ENCODE data around the gene NAPA. TPM values are rescaled to one million over a fixed set of nuclear protein-coding genes. Genes with fewer than 3 reads are reported as not detected.

The NAPA gene
- polyA plus RNA-seq, 3 donors, result 57.1 to 99.0 (median 78.1) TPM

GRCh38 chr19:47476438-47476972 lies 38.4 kb downstream of the NAPA start:
- 83 to 87% (median 84%) methylated on average over 16 to 17 of the region's 17 CpGs for WGBS, 3 donors
- no peak overlapping the region for H3K27ac ChIP-seq (ENCODE audit: low read depth, low read length)

GRCh38 chr19:47475465-47475864 lies 39.4 kb downstream of the NAPA start:
- 71 to 78% (median 76%) methylated on average over 9 of the region's 9 CpGs for WGBS, 3 donors
- no peak overlapping the region for H3K27ac ChIP-seq (ENCODE audit: low read depth, low read length)

- WGBS, 3 donors, result 78 to 83% (median 81%) methylated on average over 8 to 10 of the region's 10 CpGs
Observed at GRCh38 chr19:47473336-47473735, 41.5 kb downstream of the NAPA start.

DNA sequence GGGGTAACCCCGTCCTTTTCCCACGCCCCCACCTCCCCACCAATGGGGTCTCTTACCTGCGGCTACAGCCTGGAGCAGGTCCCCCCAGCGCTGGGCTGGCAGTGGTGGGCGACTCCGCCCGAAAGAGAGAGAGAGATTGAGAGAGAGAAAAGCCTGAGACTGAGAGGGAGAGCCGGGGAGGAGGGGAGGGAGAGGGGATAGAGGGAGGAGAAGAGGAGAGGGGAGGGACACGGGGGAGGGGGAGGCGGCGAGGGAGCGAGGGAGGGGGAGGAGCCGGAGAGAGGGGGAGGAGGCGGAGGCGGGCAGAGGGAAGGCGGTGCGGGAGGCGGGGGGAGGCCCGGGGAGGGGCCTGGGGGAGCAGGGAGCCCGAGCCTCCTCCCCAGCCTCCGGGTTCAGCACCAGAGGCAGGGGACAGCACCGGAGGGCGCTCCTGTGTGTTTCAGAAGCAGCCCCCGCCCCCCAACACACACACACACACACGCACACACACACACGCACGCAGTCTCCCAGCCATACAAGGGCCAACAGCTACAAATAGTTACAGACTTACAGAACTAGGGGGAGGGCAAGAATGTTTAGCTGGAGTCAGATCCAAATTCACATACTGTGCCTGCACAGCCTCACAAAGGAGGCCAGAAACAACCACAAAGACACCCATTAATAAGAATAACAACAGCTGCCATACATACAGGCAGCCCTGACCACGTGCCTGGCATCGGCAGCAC lies 43.0 kb downstream of the NAPA start, which contains the start of gene SLC8A2:
Gene SLC8A2, minus strand, starts transcription at position 161 of the 725 bp plus-strand sequence. CDS start 5,490 bp downstream, outside the sequence.
- WGBS, 3 donors, result 4 to 6% (median 4%) methylated on average over 14 to 23 of the region's 29 CpGs

More at GRCh38 chr19:47473336-47473735, 41.5 kb downstream of the NAPA start:
- H3K27ac ChIP-seq (ENCODE audit: low read depth, low read length), result no peak overlapping the region

GRCh38 chr19:47471381-47471732 lies 43.5 kb downstream of the NAPA start:
- no peak overlapping the region for H3K27ac ChIP-seq (ENCODE audit: low read depth, low read length)
- WGBS, 3 donors, result 1 to 6% (median 6%) methylated on average over 14 to 16 of the region's 16 CpGs

More for the DNA sequence above, 43.0 kb downstream of the NAPA start, which contains the start of gene SLC8A2:
- H3K27ac ChIP-seq (ENCODE audit: low read depth, low read length), result no peak within 1 kb of the TSS

DNA sequence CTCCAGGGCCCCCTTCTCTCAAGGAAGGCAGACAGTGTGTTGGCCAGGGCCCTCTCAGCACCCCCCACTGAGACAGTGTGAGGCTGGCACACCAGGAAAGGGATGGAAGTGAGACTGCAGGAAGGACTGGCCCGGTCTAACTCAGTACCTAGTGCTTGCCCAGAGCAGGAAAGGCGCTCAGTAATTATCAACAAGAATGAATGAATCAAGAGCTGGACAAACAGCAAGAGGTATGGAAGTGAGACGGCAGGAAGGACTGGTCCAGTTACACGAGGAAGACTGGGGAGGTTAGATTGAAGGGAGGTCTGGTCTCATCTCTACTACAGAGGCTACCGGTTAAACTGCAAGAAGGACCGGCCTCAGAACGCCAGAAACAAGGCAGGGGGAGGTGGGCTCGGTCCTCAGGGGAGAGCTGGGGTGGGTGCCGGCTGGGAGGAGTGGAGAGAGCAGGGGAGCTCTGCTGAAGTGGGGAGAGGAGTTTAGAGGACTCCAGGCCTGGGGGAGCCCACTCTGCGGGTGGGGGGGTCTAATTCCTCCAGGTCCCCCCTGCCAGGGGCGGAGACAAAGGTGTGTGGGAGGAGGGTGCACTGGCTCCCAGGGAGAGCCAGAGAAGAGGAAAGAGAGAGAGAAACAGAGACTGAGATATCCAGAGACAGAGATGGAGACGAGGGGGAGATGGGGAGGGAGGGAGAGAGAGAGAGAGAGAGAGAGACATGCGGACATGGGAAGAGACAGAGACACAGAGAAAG lies 44.2 kb downstream of the NAPA start:
- H3K27ac ChIP-seq (ENCODE audit: low read depth, low read length), result no peak overlapping the region
- WGBS, 3 donors, result 21 to 31% (median 30%) methylated on average over 13 of the region's 13 CpGs

DNA sequence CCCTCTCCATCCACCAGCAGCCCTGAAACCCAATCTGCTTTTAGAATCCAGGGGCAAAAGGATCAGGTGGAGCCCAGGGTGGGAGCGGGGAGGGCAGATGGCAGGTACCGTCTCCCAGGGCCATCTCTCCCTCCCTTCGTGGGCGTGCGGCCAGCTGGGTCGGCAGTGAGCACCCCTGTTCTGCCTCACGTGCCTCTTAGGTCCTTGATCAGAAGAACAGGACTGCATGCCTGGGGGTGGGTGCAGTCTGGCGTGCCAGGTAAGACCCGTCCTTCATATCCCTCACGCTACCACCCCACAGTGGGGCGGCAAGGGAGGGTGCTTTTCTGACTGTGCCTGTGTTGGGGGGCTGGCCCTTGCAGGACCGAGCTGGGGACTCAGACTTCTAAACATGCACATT lies 45.1 kb downstream of the NAPA start:
- WGBS, 3 donors, result 7 to 33% (median 16%) methylated on average over 10 to 12 of the region's 12 CpGs
- H3K27ac ChIP-seq (ENCODE audit: low read depth, low read length), result no peak overlapping the region

DNA sequence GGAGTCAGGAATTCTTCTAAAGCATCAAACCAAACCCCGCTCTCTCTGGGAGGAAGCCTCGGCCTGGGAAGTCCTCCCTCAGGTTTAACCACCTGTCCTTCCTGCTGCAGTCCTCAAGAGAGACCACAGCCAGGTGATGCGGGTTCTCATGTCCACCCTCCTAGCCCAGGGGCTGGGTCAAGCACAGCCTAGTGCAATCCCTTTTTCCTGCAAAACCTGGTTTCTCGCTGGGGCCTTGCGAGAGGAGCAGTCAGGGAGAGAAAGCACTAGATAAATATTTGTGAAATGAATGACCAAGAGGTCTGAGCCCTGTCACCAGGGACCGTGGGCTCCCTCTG lies 45.5 kb downstream of the NAPA start:
- 21 to 25% (median 25%) methylated on average over 6 of the region's 6 CpGs for WGBS, 3 donors
- H3K27ac ChIP-seq (ENCODE audit: low read depth, low read length), result no peak overlapping the region

DNA sequence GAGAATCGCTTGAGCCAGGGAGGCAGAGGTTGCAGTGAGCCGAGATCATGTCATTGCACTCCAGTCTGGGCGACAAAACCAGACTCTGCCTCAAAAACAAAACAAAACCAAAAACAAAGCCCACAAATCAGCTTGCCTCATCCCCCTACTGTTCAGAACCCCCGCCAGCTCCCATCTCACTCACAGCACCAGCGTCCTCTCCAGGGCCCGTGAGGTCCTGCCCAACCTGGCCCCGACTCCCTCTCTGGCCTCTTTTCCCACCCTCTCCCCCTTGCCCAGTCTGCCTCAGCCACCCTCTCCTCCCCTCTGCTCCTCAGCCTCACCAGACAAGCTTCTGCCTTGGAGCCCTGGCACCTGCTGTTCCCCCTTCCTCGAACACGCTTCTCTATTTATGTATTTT lies 46.9 kb downstream of the NAPA start:
- 43 to 67% (median 47%) methylated on average over 9 of the region's 9 CpGs for WGBS, 3 donors
- no peak overlapping the region for H3K27ac ChIP-seq (ENCODE audit: low read depth, low read length)

DNA sequence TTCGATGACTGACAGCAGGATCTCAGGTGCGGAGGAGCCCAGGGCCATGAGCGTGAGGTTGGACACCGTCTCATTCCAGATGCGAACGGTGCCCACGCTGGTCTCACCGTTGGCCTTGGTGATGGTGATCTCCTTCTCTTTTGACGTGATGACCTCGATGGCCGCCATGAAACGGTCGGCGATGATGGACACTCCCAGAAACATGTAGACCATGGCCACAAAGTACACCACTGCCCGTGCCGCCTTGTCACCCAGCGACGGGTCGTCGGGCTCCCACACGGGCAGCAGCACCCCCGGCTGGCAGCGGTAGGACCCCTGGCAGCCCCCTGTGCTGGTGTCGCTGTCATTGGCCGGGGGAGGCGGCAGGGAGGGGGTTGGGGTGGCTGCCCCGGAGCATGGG lies 48.9 kb downstream of the NAPA start:
- no peak overlapping the region for H3K27ac ChIP-seq (ENCODE audit: low read depth, low read length)
- WGBS, 3 donors, result 86 to 91% (median 87%) methylated on average over 27 of the region's 27 CpGs

- H3K27ac ChIP-seq (ENCODE audit: low read depth, low read length), result no peak overlapping the region
- 68 to 81% (median 69%) methylated on average over 10 of the region's 10 CpGs for WGBS, 3 donors
Observed at GRCh38 chr19:47464675-47465419, 50.0 kb downstream of the NAPA start.

DNA sequence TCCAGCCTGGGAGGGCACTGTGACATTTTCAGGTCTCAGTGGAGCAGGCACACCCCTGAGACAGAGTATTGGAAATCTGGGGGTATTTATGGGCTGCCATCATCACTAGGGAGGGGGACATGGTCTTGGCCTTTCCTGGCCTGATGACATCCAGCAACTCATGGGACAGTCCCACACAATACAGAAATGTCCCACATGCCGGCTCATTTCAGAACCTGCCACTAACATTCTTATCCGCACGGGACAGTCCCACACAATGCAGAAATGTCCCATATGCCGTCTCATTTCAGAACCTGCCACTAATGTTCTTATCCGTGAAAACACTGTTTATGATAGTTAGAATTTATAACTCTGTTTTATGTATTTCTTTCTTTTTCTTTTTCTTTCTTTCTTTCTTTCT lies 53.0 kb downstream of the NAPA start:
- H3K27ac ChIP-seq (ENCODE audit: low read depth, low read length), result no peak overlapping the region
- WGBS, 3 donors, result 76 to 91% (median 84%) methylated on average over 5 of the region's 5 CpGs

GRCh38 chr19:47459477-47459876 lies 55.4 kb downstream of the NAPA start:
- no peak overlapping the region for H3K27ac ChIP-seq (ENCODE audit: low read depth, low read length)

GRCh38 chr19:47458672-47459071 lies 56.2 kb downstream of the NAPA start:
- H3K27ac ChIP-seq (ENCODE audit: low read depth, low read length), result no peak overlapping the region
- 29 to 52% (median 29%) methylated on average over 5 of the region's 5 CpGs for WGBS, 3 donors

More at GRCh38 chr19:47459477-47459876, 55.4 kb downstream of the NAPA start:
- 88 to 93% (median 92%) methylated on average over 14 of the region's 14 CpGs for WGBS, 3 donors

GRCh38 chr19:47456721-47457474 lies 58.0 kb downstream of the NAPA start:
- WGBS, 3 donors, result 27 to 58% (median 28%) methylated on average over 67 to 77 of the region's 77 CpGs
- H3K27ac ChIP-seq (ENCODE audit: low read depth, low read length), result no peak overlapping the region

GRCh38 chr19:47450478-47450877 lies 64.4 kb downstream of the NAPA start:
- no peak overlapping the region for H3K27ac ChIP-seq (ENCODE audit: low read depth, low read length)
- 60 to 76% (median 60%) methylated on average over 7 of the region's 7 CpGs for WGBS, 3 donors

DNA sequence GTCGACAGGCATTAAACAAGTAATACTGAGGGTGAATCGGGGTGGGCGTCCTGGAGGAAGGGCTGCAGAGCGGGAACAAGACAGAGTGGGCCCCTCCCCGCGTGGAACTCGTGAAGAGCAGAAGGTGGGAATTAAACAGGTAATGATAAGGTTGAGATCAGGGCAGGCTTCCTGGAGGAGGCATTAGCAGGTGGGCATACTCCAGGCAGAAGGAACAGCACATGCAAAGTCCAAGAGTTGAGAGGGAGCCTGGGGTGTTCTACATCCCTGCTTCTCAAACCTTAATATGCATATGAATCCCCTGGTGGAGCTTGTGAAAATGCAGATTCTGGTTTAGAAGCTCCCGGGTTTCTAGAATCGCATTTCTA lies 66.5 kb downstream of the NAPA start:
- WGBS, 3 donors, result 25 to 62% (median 25%) methylated on average over 9 of the region's 9 CpGs
- no peak overlapping the region for H3K27ac ChIP-seq (ENCODE audit: low read depth, low read length)

Data from adipose tissue (tissue), 3 donors.